HG03066 (cell line): Measurements from ENCODE around the gene NUTM2F.
"Not testable (repeated sequence)": the region's sequence is repeated elsewhere in the genome, so short reads cannot be mapped to it uniquely, and the experiment has no call there.

Source experiments
- ATAC-seq: cut with Tn5 transposase; IDR thresholded peaks from one replicate; pipeline ENCODE4 v1.9.1; 2021; ENCODE audit warnings: low read depth; ENCODE audit not compliant: unreplicated experiment

The NUTM2F gene

GRCh38 chr9:94317949-94318657 is 10.3 kb downstream of the NUTM2F start:
- ATAC-seq: not testable (repeated sequence)

GRCh38 chr9:94316236-94316635 is 12.2 kb downstream of the NUTM2F start:
- peak; percentile 93 for ATAC-seq

GRCh38 chr9:94315034-94315984 is 13.1 kb downstream of the NUTM2F start:
- ATAC-seq: not testable (repeated sequence)

GRCh38 chr9:94303321-94303720 is 25.1 kb downstream of the NUTM2F start:
- no peak for ATAC-seq

GRCh38 chr9:94302426-94302825 is 26.0 kb downstream of the NUTM2F start:
- no peak for ATAC-seq

GRCh38 chr9:94301583-94301982 is 26.9 kb downstream of the NUTM2F start:
- no peak for ATAC-seq

- no peak for ATAC-seq
Measured at GRCh38 chr9:94300470-94301301, 27.8 kb downstream of the NUTM2F start.

- ATAC-seq: no peak
Measured at GRCh38 chr9:94298949-94299599, 29.4 kb downstream of the NUTM2F start.

- ATAC-seq: no peak
Measured at GRCh38 chr9:94289691-94290090, 38.8 kb downstream of the NUTM2F start.

GRCh38 chr9:94287877-94288513 is 40.4 kb downstream of the NUTM2F start:
- ATAC-seq: no peak

GRCh38 chr9:94286116-94286515 is 42.3 kb downstream of the NUTM2F start:
- ATAC-seq: no peak

GRCh38 chr9:94281101-94281500 is 47.3 kb downstream of the NUTM2F start:
- ATAC-seq: no peak

- ATAC-seq: no peak
Measured at GRCh38 chr9:94280409-94280989, 47.9 kb downstream of the NUTM2F start.

GRCh38 chr9:94277885-94278536 is 50.4 kb downstream of the NUTM2F start:
- ATAC-seq: no peak

- not testable (repeated sequence) for ATAC-seq
Measured at GRCh38 chr9:94277029-94277428, 51.4 kb downstream of the NUTM2F start.

- no peak for ATAC-seq
Measured at GRCh38 chr9:94270009-94270408, 58.4 kb downstream of the NUTM2F start.

GRCh38 chr9:94269264-94269663 is 59.2 kb downstream of the NUTM2F start:
- no peak for ATAC-seq
